Endodermal cell (in vitro differentiated cells): ENCODE results near the gene KCNQ1. TPM values are rescaled to one million over a fixed set of nuclear protein-coding genes. Genes with fewer than 3 reads are reported as not detected.

ENCODE experiments used
- DNase-seq: peaks from one replicate; pipeline ENCODE4 v3.0.0-alpha.2; 2017
- H3K27ac ChIP-seq: 2 replicates; pipeline ENCODE4 v1.5.1; 2013; ENCODE audit warnings: mild to moderate bottlenecking, low read depth, low read length, moderate library complexity
- H3K27me3 ChIP-seq: 2 replicates; pipeline ENCODE4 v1.6.1; 2013; ENCODE audit warnings: mild to moderate bottlenecking, low read length, moderate library complexity; ENCODE audit not compliant: insufficient read depth, control insufficient read depth, poor library complexity, severe bottlenecking
- H3K36me3 ChIP-seq: 2 replicates; pipeline ENCODE4 v1.7.0; 2013; ENCODE audit warnings: mild to moderate bottlenecking, low read length, moderate library complexity; ENCODE audit not compliant: control insufficient read depth, insufficient read depth
- H3K4me1 ChIP-seq: one replicate; pipeline ENCODE4 v1.7.0; 2013; ENCODE audit warnings: low read length; ENCODE audit not compliant: control insufficient read depth, insufficient read depth
- H3K4me3 ChIP-seq: 2 replicates; pipeline ENCODE4 v1.5.1; 2013; ENCODE audit warnings: mild to moderate bottlenecking, low read length, moderate library complexity
- H3K9ac ChIP-seq: 2 replicates; pipeline ENCODE4 v1.6.1; 2013; ENCODE audit warnings: mild to moderate bottlenecking, low read length, moderate library complexity; ENCODE audit not compliant: poor library complexity, severe bottlenecking; ENCODE audit errors: extremely low read depth
- H3K9me3 ChIP-seq: 2 replicates; pipeline ENCODE4 v1.6.1; 2013; ENCODE audit warnings: mild to moderate bottlenecking, low read length, moderate library complexity; ENCODE audit not compliant: control insufficient read depth
- H3K27ac Mint-ChIP-seq: 2 replicates; pipeline ENCODE4 v1.8.0; 2020; ENCODE audit warnings: mixed read lengths
- H3K27me3 Mint-ChIP-seq: 2 replicates; pipeline ENCODE4 v1.8.0; 2021; ENCODE audit warnings: mild to moderate bottlenecking, mixed read lengths; ENCODE audit not compliant: insufficient read depth
- H3K36me3 Mint-ChIP-seq: 2 replicates; pipeline ENCODE4 v1.8.0; 2020; ENCODE audit warnings: low read depth, mixed read lengths
- H3K4me1 Mint-ChIP-seq: 2 replicates; pipeline ENCODE4 v1.8.0; 2020; ENCODE audit warnings: mixed read lengths
- H3K4me3 Mint-ChIP-seq: 2 replicates; pipeline ENCODE4 v1.8.0; 2020; ENCODE audit warnings: mild to moderate bottlenecking, moderate library complexity, mixed read lengths
- H3K9me3 Mint-ChIP-seq: 2 replicates; pipeline ENCODE4 v1.8.0; 2020; ENCODE audit warnings: mild to moderate bottlenecking, mixed read lengths
- WGBS, 2 experiments: methylation state at CpG; one replicate each; pipeline versions ENCODE4 v1.1.5 to v1.1.7; 2013; ENCODE audit warnings: missing lambda C conversion rate in 2 of 2, mixed read lengths in 1 of 2; ENCODE audit not compliant: insufficient coverage in 1 of 2, insufficient read length in 1 of 2; 5-methylcytosine and 5-hydroxymethylcytosine counted together
- total RNA-seq, 2 donors: library from RNA; stranded (reverse); fragmentation: NEBNext Ultra II Directional in 1 of 2; extraction: Animal tissue kit (Norgen Biotek cat#: 25700) in 1 of 2; gene quantifications; 2 replicates in 1 of 2; 3 replicates in 1 of 2; pipeline ENCODE4 v1.2.1, GENCODE V29; 2021
- TF ChIP-seq, protein P1 (sequence below): fragments of 200-600 bp; sonication (generic); conservative IDR thresholded peaks from 2 replicates; pipeline ENCODE4 v1.5.0; 2021; ENCODE audit warnings: antibody characterized with exemption, mild to moderate bottlenecking

KCNQ1 gene
- total RNA-seq, 2 donors from 2014 or later: 1.8 to 3.5 TPM

DNA sequence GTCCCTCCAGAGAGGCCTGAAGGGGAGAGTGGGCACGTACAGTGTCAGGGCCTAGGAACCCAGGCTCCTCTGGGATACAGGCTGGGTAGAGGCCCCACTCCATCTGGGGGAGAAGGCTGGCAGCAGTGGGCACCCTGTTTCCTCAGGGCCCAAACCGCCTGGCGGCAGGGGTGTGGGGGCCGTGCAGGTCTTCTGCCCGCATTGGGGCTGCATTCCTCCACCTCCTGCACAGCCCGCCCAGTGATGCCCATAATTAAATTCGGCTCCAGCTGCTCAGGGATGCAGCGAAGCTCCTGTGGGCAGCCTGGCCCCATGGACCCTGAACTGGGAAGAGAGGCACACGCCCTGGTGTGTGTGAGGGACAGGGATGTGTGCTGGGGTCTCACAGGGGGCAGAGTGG is 219.6 kb downstream of the KCNQ1 start:
- Mint-ChIP-seq H3K9me3 (peaks cover 43% of the 10 kb centered on the region), H3K27me3 (peaks cover 9% of the 10 kb centered on the region), H3K36me3 (peaks cover 42% of the 10 kb centered on the region), H3K4me3 (no peak overlapping the region), H3K27ac (no peak overlapping the region), H3K4me1 (no peaks in the 10 kb centered on the region)
- Histone ChIP-seq H3K4me1 (no peaks in the 10 kb centered on the region), H3K9ac (no peak overlapping the region), H3K9me3 (peaks cover 23% of the 10 kb centered on the region), H3K27me3 (no peaks in the 10 kb centered on the region), H3K4me3 (no peak overlapping the region), H3K36me3 (peaks cover 12% of the 10 kb centered on the region), H3K27ac (no peak overlapping the region)
- TF ChIP-seq, protein P1, sequence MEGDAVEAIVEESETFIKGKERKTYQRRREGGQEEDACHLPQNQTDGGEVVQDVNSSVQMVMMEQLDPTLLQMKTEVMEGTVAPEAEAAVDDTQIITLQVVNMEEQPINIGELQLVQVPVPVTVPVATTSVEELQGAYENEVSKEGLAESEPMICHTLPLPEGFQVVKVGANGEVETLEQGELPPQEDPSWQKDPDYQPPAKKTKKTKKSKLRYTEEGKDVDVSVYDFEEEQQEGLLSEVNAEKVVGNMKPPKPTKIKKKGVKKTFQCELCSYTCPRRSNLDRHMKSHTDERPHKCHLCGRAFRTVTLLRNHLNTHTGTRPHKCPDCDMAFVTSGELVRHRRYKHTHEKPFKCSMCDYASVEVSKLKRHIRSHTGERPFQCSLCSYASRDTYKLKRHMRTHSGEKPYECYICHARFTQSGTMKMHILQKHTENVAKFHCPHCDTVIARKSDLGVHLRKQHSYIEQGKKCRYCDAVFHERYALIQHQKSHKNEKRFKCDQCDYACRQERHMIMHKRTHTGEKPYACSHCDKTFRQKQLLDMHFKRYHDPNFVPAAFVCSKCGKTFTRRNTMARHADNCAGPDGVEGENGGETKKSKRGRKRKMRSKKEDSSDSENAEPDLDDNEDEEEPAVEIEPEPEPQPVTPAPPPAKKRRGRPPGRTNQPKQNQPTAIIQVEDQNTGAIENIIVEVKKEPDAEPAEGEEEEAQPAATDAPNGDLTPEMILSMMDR: no peak
- WGBS, 2 experiments: 82 to 90% methylated on average over 2 to 9 of the region's 9 CpGs
- peak; percentile 30 for DNase-seq

DNA sequence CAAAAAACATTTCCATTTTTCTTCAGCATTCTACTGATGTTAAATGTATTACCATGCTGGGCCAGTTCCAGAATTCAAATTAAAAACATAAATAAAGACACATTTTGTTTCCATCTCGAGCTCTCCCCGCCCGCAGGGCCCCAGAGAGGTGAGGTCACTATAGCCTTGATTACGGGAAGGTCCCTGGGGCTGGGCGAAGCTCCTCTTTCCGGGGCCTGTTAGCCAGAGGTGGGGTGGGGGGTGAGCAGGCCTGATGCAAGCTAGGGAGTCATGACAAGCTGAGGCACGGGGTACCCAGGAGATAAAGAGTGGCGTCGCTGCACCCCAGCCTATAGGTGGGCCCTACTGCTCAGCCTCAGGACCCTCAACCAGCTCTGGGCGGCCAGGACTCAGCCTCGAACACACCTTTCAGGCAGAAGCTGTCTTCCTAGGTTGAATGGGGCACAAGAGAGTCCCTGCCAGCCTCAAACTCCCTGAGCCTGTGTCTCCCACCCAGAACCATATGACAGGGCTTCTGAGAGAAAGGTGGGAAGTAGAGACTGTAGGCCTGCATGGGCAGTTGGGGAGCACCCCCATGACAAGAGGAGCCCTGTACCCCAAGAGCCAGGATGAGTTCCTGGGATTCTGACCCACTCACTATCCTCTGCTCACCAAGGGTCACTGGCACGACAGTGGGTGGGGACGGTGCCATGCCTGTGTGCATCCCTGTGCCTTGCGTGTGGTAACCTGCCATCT is 220.2 kb downstream of the KCNQ1 start:
- Histone ChIP-seq H3K36me3 (peaks cover 16% of the 10 kb centered on the region), H3K9ac (no peak overlapping the region), H3K4me1 (no peaks in the 10 kb centered on the region), H3K27me3 (no peaks in the 10 kb centered on the region), H3K27ac (no peak overlapping the region), H3K4me3 (no peak overlapping the region), H3K9me3 (peaks cover 17% of the 10 kb centered on the region)
- no peaks in the 10 kb centered on the region for H3K4me1 Mint-ChIP-seq
- peaks cover 40% of the 10 kb centered on the region for H3K36me3 Mint-ChIP-seq
- H3K27me3 Mint-ChIP-seq: peaks cover 9% of the 10 kb centered on the region
- 95 to 100% methylated on average over 2 to 14 of the region's 14 CpGs for WGBS, 2 experiments
- TF ChIP-seq, protein P1: no peak
- no peak overlapping the region for H3K27ac Mint-ChIP-seq
- peak; percentile 25 for DNase-seq
- H3K4me3 Mint-ChIP-seq: no peak overlapping the region
- peaks cover 38% of the 10 kb centered on the region for H3K9me3 Mint-ChIP-seq

DNA sequence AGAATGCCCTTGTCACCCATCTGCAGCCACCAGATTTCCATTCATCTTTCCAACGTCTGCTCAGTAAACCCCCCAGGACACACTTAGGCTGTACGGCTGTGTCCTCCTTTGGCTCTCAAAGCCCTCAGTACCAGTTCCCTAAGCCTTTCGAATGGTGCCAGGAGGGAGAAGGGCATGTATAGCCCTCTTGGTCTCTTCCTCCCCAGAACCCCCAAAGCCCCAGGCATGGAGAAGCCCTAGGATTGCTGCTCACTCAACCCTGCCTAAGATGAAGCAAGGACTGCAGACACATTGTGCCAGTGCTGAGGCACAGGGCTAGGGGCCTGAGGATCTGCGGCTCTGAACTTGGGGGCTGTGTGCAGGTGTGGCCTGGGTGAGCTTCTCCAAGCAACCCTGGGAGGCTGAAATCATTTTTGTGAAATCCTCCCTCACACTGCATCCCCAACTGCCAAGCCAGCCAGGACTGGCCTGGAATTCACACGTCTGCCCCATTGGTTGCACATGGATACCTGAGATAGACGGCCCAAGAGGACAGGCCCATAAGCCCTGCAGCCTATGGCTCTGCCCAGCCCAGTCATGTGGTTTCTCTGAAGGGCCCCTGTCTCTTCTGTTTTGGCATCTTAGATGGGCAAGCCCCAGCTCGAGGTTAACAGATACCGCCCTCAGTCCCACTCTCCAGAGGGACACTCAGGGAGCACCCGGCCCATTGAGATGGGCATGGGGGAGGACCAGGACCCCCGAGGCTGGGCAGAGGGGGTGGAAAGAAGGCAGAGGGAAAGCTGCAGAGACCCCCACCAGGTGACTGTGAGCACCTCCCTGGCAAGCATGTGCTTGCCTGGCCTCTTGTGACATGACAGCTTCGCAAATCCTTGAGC is 221.0 kb downstream of the KCNQ1 start:
- Mint-ChIP-seq H3K27ac (no peak overlapping the region), H3K36me3 (peaks cover 34% of the 10 kb centered on the region), H3K27me3 (peaks cover 8% of the 10 kb centered on the region), H3K4me1 (no peaks in the 10 kb centered on the region), H3K9me3 (peaks cover 30% of the 10 kb centered on the region), H3K4me3 (no peak overlapping the region)
- no peak overlapping the region for H3K27ac ChIP-seq
- DNase-seq: peak; percentile 33
- no peaks in the 10 kb centered on the region for H3K4me1 ChIP-seq
- TF ChIP-seq, protein P1: no peak
- H3K9me3 ChIP-seq: peaks cover 9% of the 10 kb centered on the region
- no peak overlapping the region for H3K4me3 ChIP-seq
- H3K36me3 ChIP-seq: peaks cover 20% of the 10 kb centered on the region
- 94 to 100% methylated on average over 5 to 11 of the region's 11 CpGs for WGBS, 2 experiments
- H3K27me3 ChIP-seq: no peaks in the 10 kb centered on the region
- H3K9ac ChIP-seq: no peak overlapping the region
